HG03439 (cell line): ENCODE data around the gene SOHLH1.

ENCODE experiments used
- ATAC-seq: cut with Tn5 transposase; IDR thresholded peaks from one replicate; pipeline ENCODE4 v1.9.1; 2021; ENCODE audit warnings: mild to moderate bottlenecking, moderate library complexity; ENCODE audit not compliant: unreplicated experiment

SOHLH1 gene

DNA sequence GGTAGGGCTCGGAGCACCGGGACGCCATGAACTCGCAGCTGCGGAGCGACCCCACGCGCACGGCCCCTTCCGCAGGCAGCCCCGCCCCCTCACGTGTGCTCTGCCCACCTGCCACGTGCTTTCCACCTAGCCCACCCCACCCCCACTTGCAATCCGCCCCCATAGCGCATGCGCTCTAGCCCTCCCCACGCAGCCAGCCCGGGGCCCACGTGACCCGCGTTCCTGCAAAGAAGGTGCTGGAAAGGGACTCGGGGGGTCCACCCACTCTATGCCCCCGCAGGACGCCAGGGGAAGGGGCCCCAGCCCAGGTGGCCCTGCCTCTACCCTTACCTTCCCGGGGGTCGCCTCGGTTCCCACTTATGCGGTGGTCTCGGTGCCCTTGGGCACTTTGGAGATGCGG lies at the start of gene SOHLH1:
Gene SOHLH1, minus strand, starts transcription at position 42 of the 400 bp plus-strand sequence. Its CDS starts 14 bp downstream, at position 28.
- no peak for ATAC-seq

- no peak for ATAC-seq
These were observed 49.4 kb upstream of the SOHLH1 start for GRCh38 chr9:135748676-135749075.

- no peak for ATAC-seq
These were observed 48.0 kb upstream of the SOHLH1 start for GRCh38 chr9:135747311-135747710.

- no peak for ATAC-seq
These were observed 47.3 kb upstream of the SOHLH1 start for GRCh38 chr9:135746565-135746964.

GRCh38 chr9:135745686-135746324 lies 46.5 kb upstream of the SOHLH1 start:
- ATAC-seq, result no peak

DNA sequence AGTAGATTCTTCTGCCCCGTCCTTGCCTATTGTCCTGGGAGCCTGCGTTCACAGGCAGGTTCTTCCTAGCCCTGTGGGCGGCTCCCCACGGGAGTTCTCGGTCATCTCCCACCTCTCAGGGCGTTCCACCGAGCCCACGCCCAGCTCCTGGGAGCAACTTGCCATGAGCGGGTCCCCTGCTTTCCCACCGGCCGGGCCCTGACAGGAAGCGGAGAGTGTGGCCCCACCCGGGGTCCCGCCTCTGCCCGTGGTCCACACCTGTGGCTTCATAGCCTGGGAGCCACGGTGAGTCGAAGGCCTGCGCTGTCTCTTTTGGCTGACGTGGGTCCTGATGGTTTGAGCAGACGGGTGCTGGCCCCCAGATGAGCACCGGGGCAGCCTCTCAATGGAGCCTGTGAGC lies 45.9 kb upstream of the SOHLH1 start:
- no peak for ATAC-seq

GRCh38 chr9:135744333-135745070 lies 45.2 kb upstream of the SOHLH1 start:
- ATAC-seq, result no peak

DNA sequence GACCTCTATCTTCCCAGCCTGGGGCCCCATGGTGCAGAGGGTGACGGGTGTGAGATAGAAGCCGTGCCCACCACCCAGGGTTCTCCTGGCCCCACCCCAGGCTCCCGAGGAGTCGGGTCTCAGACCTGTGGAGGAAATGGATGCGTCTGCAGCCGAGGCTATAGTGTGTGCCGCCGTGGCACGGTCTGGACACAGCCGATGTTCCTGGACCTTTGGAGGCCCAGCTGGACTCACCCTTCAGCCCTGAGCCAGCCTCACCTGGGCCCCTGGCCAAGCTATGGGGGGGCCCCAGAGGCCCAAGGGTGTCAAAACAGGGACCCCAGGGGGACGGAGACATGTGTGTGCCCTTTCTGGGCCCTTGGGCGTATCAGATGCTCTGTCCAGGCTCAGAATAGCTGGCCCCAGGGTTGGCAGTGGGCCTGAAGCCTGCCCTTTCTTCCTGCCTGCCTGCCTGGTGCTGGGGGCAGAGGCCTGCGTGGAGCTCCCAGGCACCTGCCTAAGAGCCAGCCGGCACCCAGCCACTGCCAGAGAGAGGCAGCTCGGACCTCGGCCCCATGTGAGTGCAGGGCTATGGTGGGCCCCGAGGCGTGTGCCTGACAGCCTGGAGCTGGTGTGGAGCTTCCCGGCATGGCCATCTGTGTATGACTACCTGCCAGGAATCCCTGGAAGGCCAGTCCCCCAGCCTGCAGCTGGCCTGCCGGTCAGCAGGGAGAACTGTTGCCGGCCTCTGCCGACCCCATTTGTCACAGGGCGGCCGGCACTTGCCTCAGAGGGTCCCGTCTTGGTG lies 44.5 kb upstream of the SOHLH1 start:
- ATAC-seq, result no peak

DNA sequence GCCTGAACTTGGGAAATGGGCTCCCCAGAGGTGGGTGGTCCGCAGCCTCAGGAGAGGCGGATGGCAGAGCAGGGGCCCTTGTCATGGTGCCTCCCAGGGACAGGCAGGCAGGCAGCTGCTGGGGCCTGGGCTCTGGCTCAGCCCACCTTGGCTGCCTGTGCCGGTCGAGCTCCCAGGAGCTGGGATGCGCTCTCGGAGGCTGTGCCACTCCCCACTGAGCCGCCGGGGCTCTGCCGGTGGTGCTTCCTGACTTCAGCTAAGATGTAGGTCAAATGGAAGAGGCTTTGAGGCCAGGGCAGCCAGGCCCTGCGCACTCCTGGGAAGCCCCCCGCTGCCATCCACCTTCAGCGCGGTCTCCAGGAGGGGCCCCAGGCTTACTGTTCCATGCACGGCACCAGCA lies 43.7 kb upstream of the SOHLH1 start:
- ATAC-seq, result no peak

- ATAC-seq, result no peak
These were observed 42.3 kb upstream of the SOHLH1 start for GRCh38 chr9:135741276-135742219.

GRCh38 chr9:135739271-135740220 lies 40.3 kb upstream of the SOHLH1 start:
- no peak for ATAC-seq

DNA sequence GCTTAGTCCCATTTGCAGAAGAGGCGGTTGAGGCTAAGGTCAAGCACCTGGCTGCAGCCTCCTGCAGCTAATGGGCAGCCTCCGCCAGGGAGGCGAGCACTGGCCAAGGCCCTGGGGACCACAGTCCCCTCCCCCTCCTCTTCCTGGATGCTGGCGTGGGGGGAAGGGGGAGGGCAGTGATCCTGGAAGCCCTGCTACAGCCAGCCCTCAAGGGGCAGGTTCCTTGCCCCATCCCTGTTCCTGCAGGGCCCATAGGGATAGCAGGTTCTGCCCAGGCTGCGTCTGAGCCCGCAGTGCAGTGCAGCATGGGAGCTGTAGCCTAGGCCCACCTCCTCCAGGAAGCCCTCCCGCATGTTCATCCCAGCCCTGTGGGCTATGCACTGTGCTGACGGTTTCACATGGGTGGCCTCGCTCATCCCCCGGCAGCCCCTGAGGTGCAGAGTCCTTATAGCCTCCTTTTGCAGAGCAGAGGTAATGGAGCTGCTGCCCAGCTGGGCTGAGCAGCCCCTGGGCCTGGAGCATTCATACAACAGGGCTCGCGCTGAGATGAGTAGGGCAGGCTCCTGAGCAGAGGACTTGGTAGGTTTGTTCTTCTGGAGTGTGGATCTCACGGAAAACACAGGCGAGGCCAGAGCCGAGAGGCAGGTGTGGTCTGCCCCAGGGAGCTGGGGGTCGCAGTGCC lies 38.7 kb upstream of the SOHLH1 start:
- no peak for ATAC-seq

DNA sequence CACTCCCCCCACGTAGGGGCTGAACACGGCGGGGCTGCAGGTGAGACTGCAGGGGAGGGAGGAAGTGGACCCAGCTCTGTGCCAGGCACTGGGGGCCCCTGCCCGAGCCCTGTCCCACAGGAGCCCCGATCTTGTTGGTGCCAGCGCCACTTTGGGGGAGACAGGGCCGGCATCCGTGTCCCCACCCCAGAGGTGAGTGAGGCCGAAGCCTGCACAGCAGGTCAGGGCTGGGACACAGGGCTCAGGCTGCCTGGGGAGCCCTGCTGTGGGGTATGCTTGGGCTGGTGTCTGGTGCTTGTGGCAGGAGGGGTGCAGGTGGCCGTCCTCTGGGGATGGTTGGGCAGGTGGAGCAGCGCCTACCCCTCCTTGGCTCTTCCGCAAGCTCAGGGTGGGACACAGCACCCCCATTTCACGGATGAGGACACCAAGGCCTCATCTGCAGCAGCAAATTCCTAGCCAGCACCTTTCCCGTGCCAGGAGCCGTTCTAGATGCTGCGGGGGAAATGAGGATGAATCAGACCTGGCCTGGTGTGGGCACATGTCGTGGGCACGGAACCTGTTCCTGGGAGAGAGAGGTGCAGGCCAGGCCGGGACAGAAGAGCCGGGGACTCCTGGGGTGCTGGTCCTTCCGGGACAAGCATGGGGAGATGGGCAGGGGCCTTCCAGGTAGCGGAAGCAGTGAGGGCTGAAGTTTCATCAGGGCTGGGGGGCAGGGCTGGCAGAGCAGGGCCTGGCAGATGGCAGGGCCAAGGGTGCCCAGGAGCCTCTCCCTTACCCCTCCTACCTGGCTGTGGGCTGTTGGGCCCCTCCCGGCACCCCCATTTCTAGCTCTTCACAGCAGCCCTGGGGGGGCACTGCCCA lies 37.9 kb upstream of the SOHLH1 start:
- ATAC-seq, result no peak

DNA sequence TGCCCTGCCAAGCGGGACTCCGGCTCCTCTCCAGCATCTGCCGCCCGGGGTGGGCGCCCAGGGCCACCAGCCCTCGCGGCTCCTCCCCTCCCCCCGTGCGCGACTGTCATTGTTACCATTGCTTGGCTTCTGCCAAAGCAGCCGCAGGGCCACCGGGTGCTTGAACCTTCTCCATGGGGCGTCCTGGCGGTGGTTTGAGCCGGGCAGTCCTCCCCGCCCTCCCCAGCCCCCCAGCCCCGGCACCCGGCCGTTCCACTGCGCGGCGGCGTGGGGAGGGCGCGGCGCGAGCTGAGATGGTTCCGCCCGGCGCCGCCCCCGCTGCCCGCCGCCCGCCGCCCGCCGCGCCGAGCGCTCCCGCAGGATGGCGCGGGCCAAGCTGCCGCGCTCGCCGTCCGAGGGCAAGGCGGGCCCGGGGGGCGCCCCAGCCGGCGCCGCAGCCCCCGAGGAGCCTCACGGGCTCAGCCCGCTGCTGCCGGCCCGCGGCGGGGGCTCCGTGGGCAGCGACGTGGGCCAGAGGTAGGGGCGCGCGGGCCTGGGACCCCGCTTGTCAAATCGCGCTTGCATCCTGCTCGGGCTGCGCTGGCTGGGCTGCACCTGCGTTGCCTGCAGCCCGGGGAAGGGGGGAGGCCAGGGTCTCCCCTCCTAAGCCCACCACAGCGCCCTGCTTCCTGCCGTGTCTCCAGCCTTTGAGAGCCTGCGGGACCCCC lies 37.1 kb upstream of the SOHLH1 start:
- ATAC-seq, result no peak

DNA sequence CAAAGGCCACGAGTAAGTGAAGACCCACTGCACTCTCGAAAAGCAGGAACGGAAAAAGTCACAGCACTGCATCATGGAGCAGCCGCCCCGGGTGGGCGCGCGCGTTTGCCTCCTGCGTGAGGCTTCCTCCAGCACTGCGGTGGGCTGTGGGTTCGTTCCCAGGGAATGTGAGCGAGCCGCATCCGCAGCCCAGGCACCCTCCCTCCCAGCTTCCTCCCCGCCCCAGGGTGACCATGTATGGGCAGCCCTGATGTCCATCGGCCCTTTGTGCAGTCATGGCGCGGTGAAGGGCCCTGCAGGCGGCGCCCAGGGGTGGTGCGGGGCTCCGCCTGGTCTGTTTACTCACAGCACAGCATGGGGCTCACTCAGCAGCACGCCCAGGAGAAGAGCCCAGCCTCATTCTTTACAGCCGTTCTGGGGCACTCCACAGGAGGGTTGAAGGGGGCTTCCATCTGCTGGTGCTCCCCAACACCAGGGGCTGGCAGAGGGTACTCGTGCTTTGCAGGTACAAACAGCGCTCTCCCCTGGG lies 35.4 kb upstream of the SOHLH1 start:
- no peak for ATAC-seq

DNA sequence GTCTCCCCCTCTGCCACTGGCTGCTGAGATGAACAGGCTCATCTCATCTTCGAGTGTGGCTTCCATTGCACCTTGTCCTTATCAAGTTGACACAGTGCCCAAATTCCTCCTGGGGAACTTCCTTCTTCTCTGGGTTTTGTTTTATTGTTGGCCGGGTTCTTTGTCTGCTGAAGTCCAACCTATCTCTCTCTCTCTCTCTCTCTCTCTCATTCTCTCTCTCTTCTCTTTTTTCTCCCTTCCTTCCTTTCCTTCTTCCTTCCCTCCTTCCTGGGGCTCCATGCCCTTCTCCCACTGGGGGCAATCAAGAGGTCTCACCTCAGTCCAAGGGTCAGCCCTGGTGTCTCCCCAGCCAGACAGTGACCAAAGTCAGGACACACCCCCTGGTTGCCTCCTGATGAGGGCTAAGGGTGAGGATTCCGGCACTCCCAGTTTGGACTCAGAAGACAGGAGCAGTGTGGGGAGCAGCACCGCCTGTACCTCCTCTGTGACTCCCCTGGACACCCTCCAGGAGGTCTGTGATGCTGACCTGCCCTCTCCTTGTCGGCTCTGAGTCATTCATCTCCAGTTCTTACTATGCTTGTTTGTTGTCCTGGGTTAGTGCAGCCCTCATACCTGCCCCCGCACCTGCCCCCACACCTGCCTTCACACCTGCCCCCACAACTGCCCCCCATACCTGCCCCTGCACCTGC lies 33.4 kb upstream of the SOHLH1 start:
- no peak for ATAC-seq

- ATAC-seq, result no peak
These were observed 32.2 kb upstream of the SOHLH1 start for GRCh38 chr9:135731454-135731853.
